ENCODE measurements around the gene NOX4.

Gene NOX4

GRCh38 chr11:89490981-89491690 is at the start of gene NOX4:
Gene NOX4 (minus strand): TSS chr11:89491375. CDS start chr11:89491246, 129 bp downstream.
- no peak within 1 kb of the TSS for H3K27ac ChIP-seq
- TF ChIP-seq CTCF (IDR thresholded peaks at IDR 0.05) (no peak), ZFX (IDR thresholded peaks at IDR 0.05; ENCODE audit: borderline replicate concordance) (no peak)

- TF ChIP-seq CTCF (IDR thresholded peaks at IDR 0.05) (no peak), ZFX (IDR thresholded peaks at IDR 0.05; ENCODE audit: borderline replicate concordance) (no peak)
- no peak overlapping the region for H3K27ac ChIP-seq
Measured at GRCh38 chr11:89540826-89541225, 49.7 kb upstream of the NOX4 start.

GRCh38 chr11:89537936-89538335 is 46.8 kb upstream of the NOX4 start:
- H3K27ac ChIP-seq: no peak overlapping the region
- TF ChIP-seq ZFX (IDR thresholded peaks at IDR 0.05; ENCODE audit: borderline replicate concordance): no peak
- no peak for TF ChIP-seq CTCF (IDR thresholded peaks at IDR 0.05)

GRCh38 chr11:89536926-89537325 is 45.8 kb upstream of the NOX4 start:
- H3K27ac ChIP-seq: no peak overlapping the region
- TF ChIP-seq ZFX (IDR thresholded peaks at IDR 0.05; ENCODE audit: borderline replicate concordance): no peak
- TF ChIP-seq CTCF (IDR thresholded peaks at IDR 0.05): no peak

- H3K27ac ChIP-seq: no peak overlapping the region
- no peak for TF ChIP-seq ZFX (IDR thresholded peaks at IDR 0.05; ENCODE audit: borderline replicate concordance)
- no peak for TF ChIP-seq CTCF (IDR thresholded peaks at IDR 0.05)
Measured at GRCh38 chr11:89535221-89535620, 44.0 kb upstream of the NOX4 start.

- TF ChIP-seq CTCF (IDR thresholded peaks at IDR 0.05) (no peak), ZFX (IDR thresholded peaks at IDR 0.05; ENCODE audit: borderline replicate concordance) (no peak)
- no peak overlapping the region for H3K27ac ChIP-seq
Measured at GRCh38 chr11:89529626-89530380, 38.6 kb upstream of the NOX4 start.

GRCh38 chr11:89521792-89522191 is 30.6 kb upstream of the NOX4 start:
- H3K27ac ChIP-seq: no peak overlapping the region
- TF ChIP-seq ZFX (IDR thresholded peaks at IDR 0.05; ENCODE audit: borderline replicate concordance) (no peak), CTCF (IDR thresholded peaks at IDR 0.05) (no peak)

Data from 22Rv1 (cell line).